HG02884 (cell line): ENCODE measurements around the gene DCTN4.
"Not testable (repeated sequence)": the region's sequence is repeated elsewhere in the genome, so short reads cannot be mapped to it uniquely, and the experiment has no call there.

ENCODE experiments used
- ATAC-seq: cut with Tn5 transposase; IDR thresholded peaks from one replicate; pipeline ENCODE4 v1.9.1; 2021; ENCODE audit warnings: mild to moderate bottlenecking, moderate library complexity; ENCODE audit not compliant: unreplicated experiment

Gene DCTN4

DNA sequence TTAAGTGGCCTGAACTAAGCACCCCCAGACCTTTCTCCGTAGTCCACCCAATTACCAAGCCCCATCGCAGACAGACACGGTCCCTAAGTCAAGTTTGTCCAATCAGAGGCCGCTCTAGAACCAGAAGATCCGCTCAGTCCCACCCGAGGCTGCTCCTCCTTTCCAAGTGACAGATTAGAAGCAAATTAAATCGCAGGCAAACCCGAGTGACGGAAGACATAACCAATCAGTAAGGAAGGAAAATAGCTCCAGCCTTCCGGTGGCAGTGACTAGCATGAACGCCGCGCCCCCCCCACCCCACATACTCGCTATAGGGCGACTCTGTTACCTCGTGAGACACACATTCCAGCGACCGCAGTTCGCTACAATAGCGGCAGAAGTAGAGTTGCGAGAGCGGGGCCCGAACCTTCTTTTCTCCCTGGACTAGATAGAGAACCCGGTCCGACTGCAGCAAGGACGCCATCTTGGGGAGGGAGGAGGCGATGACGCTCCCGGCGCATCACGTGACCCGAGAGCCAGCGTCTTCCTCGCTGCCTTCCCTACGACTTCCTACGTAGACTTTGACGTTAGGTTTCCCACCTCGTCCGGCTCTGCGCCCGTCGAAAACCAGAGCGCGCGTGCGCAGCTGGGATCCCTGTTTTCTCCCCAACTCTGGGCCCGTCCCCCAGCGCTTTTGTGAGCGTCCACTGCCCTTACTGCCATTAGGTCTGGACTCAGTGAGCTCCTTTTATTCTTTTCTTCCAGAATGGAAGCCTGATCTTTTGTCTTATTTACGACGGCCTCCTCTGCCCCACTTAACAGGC, at the start of gene DCTN4:
DCTN4 (minus strand) TSS at position 487 of the 803 bp plus-strand sequence; CDS start at position 463, 24 bp downstream.
- ATAC-seq, result peak; percentile 96

DNA sequence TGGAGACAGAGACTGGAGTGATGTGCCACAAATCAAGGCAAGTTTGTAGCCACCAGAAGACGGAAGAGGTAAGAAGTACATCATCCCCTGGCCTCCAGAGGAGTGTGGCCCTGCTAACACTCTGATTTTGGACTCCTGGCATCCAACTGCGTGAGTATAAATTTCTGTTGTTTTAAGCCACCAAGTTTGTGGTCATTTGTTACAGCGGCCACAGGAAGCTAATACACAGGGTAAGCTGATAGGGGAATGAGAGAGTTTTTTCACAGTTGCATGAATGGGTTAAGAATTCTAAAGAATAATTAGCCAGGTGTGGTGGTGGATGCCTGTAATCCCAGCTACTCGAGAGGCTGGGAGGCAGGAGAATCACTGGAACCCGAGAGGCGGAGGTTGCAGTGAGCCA, 45.6 kb upstream of the DCTN4 start:
- no peak for ATAC-seq

GRCh38 chr5:150801117-150801927, 42.5 kb upstream of the DCTN4 start:
- ATAC-seq, result no peak

- ATAC-seq, result no peak
Observed at GRCh38 chr5:150797384-150797783, 38.6 kb upstream of the DCTN4 start.

DNA sequence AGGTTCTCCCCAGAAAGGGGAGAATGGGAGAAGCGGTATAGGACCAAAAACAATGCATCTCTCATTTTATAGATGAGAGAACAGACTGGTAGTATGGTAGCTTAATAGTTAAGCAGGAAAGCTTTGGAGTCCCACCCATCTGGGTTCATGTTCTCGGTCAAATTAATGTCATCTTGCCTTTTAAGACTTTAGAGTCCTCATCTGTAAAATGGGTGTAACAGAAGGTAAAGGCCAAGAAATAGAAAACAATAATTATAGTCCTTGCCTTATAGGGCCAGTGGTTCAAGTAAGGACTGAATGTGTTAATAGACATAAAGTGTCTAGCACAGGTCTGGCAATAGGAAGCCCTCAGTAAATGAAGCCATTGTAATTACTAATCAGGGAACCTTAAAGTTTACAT, 36.1 kb upstream of the DCTN4 start:
- ATAC-seq, result no peak

DNA sequence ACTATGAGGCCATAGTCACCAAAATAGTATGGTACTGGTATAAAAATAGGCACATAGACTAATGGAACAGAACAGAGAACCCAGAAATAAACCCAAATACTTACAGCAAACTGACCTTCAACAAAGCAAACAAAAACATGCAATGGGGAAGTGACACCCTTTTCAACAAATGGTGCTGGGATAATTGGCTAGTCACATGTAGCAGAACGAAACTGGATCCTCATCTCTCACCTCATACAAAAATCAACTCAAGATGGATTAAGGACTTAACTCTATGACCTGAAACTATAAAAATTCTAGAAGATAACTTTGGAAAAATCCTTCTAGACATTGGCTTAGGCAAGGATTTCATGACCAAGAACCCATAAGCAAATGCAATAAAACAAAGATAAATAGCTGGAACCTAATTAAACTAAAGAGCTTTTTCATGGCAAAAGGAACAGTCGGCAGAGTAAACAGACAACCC, 34.6 kb upstream of the DCTN4 start:
- not testable (repeated sequence) for ATAC-seq

DNA sequence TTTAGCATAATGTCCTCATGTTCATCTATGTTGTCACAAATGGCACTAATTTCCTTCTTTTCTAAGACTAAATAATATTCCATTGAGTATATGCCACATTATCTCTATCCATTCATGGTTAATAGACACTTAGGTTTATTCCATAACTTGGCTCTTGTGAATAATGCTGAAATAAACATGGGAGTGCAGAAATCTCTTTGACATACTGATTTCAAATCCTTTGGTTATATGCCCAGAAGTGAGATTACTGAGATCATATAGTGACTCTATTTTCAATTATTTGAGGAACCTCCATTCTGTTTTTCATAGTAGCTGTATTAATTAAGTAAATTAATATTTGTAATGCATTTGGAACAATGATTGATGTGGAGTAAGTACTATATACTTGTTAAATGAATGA, 32.7 kb upstream of the DCTN4 start:
- ATAC-seq, result no peak

GRCh38 chr5:150789943-150790611, 31.3 kb upstream of the DCTN4 start:
- ATAC-seq, result peak; percentile 97

- ATAC-seq, result no peak
Observed at GRCh38 chr5:150789450-150789849, 30.6 kb upstream of the DCTN4 start.

DNA sequence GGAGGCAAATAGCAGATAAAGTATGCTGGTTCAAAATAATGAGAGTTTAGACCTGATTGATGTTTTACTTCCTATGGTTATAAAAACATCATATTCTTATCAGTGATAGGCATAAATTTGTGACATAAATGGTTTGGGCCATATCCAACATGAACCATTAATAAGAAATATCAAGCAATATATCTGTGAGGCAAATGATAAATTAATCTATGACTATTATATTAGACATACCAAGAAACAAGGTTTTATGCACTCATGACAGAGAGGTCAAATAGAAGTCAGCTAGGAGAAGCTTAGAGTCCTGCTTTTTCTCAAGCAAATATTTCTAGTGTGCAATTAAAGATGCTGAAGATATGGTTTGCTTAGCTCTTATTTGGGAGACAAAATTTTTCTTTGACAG, 30.2 kb upstream of the DCTN4 start:
- no peak for ATAC-seq

GRCh38 chr5:150787656-150788055, 28.8 kb upstream of the DCTN4 start:
- ATAC-seq, result no peak

DNA sequence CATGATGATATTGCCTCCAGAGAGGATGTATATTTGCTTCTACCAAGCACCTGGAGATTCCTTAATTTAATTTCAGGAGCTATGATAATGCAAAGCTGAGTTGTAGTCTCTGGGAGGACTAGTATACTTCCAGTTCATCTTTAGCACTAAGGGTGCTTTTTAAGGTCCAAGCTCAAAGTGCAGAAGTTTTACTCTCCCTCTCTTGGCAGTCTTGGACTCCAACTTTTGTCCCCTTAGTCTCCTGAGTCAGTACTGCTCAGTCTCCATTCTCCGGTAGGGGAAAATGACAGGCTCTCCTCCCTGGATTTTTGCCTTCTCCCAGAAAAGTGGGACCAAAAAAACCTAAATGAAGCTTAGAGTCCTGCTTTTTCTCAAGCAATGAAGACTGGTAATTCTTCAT, 28.1 kb upstream of the DCTN4 start:
- no peak for ATAC-seq

DNA sequence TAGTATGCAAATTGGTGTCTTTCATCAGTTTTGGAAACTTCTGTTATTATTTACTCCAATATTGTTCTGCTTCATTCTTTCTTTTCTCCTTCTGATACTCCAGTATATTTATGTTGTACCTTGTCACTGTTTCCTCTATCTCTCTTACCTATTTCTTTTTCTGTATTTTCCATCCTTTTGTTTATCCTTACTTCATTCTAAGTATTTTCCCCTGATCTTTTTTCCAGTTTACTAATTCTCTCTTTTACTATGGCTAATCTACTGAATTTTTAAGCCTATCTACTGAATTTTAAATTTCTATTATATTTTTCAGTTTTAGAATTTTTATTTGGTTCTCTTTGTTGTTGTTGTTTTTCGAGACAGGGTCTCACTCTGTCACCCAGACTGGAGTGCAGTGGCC, 27.1 kb upstream of the DCTN4 start:
- ATAC-seq, result no peak

- ATAC-seq, result peak; percentile 48
Observed at GRCh38 chr5:150783422-150783928, 24.7 kb upstream of the DCTN4 start.

DNA sequence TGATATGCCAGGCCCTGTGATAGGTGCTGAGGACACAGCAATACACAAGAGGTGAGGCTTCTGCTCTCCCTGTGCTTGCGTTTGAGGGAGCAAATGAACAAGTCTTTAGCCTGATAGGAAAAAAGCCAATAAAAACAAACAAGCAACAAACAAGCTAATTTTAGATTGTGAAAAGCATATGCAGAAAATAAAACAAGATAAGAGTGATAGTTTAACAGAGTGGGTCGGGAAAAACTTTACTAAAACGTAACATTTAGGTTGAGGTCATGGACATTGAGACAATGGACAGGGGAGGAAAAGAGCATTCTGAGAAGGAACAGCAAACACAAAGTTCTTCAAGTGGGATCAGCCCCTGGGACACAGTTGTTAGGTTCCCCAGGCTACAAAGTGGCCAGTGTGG, 24.0 kb upstream of the DCTN4 start:
- no peak for ATAC-seq

GRCh38 chr5:150781706-150782614, 23.1 kb upstream of the DCTN4 start:
- no peak for ATAC-seq

DNA sequence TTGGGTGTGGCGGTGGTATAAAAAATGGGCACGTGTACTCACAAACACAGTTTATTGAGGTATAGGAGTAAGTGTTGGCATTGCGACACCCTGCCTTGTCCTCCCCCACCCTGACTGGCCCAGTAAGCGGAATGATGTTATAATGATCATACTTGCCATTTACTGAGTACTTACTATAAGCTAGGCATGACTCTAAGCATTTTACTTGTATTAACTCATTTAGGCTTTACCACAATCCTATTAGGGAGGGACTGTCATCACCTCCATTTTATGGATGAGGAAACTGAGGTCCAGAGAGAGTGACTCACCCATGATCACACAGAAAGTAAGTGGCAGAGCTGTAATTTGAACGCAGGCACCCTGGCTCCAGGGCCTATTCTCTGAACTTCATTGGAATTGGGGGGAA, 22.0 kb upstream of the DCTN4 start:
- ATAC-seq, result no peak

DNA sequence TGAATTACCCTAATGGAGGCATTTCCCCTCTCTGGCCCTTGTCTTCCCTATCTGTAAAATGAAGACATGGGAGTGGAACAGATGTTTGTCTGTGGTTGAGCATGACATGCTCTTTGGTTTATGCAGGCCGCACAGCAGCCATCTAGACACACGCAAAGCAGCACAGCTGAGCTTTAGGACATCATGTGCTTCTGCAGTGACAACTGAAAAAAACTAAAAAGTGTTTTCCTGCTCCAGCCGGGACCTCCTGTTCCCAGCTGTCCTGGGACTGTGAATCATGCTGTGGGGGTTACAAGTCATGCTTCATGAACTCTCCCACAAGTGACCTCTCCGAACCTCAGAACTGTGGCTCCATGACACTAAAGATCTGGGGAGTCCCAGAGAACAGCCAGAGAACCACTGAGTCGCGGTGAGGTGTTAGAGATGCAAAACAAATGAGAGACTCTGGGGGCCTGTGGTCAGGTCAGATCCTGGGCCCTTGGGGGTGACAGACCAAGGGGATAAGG, 21.4 kb upstream of the DCTN4 start:
- ATAC-seq, result peak; percentile 44

DNA sequence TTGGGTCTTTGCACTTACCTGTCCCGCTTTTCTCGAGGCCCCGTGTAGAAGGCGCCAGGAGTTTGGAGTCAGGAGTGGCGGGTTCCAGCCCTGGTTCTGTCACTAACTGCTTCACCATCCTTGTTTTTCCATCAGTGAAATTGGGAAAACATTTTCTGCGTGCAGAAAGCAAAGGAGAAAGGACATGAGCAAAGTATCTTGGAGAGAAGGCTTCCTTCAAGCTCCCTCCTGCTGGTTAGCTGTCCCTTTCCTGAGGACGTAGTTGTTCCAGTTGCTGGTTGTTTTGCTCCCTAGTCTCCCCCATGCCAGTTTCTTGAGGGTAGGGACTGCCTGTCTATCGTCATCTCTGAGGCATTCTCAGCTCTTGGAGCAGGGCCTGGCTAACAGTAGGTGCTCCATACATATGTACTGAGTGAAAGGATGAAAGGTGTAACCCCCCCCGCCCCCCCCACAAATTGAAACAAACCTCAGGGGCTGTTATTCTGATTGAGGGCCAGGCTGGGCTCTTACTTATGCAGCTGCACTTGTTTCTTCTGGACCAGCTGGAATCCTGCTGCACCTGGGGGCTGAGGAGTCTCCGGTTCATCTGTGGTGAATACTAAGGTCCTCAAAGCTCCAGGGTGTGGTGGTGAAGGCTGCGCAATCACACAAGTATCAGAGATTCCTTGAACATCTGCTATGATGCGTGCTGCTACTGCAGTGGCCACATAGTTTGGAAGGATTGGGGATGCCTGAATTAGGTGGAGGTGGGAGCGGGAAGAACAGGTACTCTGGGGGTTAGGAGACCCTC, 20.8 kb upstream of the DCTN4 start:
- no peak for ATAC-seq
